ENCODE results near the gene STX7. TPM values are rescaled to one million over a fixed set of nuclear protein-coding genes. Genes with fewer than 3 reads are reported as not detected.
A peak's percentile ranks its signal among the peaks of the same experiment; 100 is the strongest.

STX7 gene
- total and polyA plus RNA-seq, 10 donors, result 14.4 to 114 (median 80.7) TPM

DNA sequence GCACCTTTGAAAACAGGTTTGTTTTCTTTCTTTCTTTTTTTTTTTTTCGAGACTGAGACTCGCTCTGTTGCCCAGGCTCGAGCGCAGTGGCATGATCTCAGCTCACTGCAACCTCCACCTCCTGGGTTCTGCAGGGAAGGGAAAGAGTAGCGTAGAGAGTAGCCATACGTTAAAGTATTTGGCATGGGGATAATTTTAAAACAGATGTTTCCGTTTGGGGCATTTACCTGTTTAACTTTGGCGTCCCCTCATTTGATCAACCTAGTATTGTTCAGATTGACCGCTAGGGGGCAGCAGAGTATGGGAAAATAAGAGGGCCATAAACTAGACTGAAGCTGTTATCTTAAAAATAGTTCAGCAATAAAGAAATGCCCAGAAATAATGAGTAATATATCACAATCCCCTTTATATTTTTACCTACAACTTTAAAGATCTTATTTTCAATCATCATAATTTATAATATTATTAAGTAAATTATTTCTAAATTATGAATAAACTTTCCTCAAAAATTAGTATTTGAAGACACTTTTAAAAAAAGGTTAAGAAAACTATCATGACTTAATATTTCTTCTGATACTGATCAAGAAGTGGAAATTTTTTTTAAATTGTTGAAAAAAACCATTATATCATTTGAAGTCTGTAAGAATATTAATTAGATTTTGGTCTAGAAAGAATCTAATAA, 17.5 kb upstream of the STX7 start:
- TF ChIP-seq POLR2A (IDR thresholded peaks at IDR 0.05), result no peak
- peak; percentile 49 to 84 (median 77) for TF ChIP-seq CTCF (IDR thresholded peaks at IDR 0.05 in 8 of 11, conservative IDR thresholded peaks at IDR 0.05 in 3 of 11)
- no peak for TF ChIP-seq POLR2AphosphoS5 (IDR thresholded peaks at IDR 0.05)
- Histone ChIP-seq H3K36me3 (no peaks in the 10 kb centered on the region), H3K4me3 (peak overlapping the region in 2 of 8 donors; percentile 8 to 48), H3K4me1 (peaks cover 0 to 10% (median 4%) of the 10 kb centered on the region in 6 donors), H3K27me3 (replicated peaks in 1 of 7) (peaks cover 0 to 7% (median 0%) of the 10 kb centered on the region in 7 donors), H3K27ac (no peak overlapping the region), H3K9me3 (peaks cover 0 to 9% (median 4%) of the 10 kb centered on the region in 8 donors)
- 18 to 30% (median 22%) methylated on average over 9 of the region's 9 CpGs for WGBS, 5 donors
- DNase-seq, result no peak
- intact Hi-C loops (cut with DNase I; ENCODE audit: low total_unique reads), result no loop called here

DNA sequence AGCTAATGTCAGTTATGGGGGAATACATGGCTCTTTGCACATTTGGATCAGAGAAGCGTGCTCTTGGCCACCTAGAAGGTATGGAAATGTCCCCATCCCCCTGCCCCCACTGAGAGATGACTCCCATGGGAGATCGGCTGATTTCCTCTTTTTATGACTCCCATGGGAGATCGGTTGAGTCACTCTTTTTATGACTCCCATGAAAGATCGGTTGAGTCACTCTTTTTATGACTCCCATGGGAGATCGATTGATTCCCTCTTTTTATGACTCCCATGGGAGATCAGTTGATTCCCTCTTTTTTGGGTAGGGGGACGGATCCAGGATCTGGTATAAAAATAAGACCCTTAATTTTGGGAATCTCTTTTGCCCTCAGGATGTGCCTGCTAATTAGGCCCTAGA, 14.9 kb upstream of the STX7 start:
- intact Hi-C loops (cut with DNase I; ENCODE audit: low total_unique reads), result no loop called here
- WGBS, 5 donors, result 71 to 87% (median 80%) methylated on average over 6 of the region's 6 CpGs
- DNase-seq, result no peak

GRCh38 chr6:132526461-132526860, 13.5 kb upstream of the STX7 start:
- H3K27ac ChIP-seq, result no peak overlapping the region
- no peaks in the 10 kb centered on the region for H3K9me3 ChIP-seq
- no peak for DNase-seq
- peaks cover 0 to 7% (median 0%) of the 10 kb centered on the region in 7 donors for H3K27me3 ChIP-seq (replicated peaks in 1 of 7)
- intact Hi-C loops (cut with DNase I; ENCODE audit: low total_unique reads), result no loop called here
- WGBS, 5 donors, result 52 to 73% (median 65%) methylated on average over 2 of the region's 2 CpGs
- no peak overlapping the region for H3K4me3 ChIP-seq
- no peaks in the 10 kb centered on the region for H3K36me3 ChIP-seq
- TF ChIP-seq POLR2A (IDR thresholded peaks at IDR 0.05) (no peak), CTCF (IDR thresholded peaks at IDR 0.05 in 8 of 11, conservative IDR thresholded peaks at IDR 0.05 in 3 of 11) (no peak), POLR2AphosphoS5 (IDR thresholded peaks at IDR 0.05) (no peak)
- peaks cover 0 to 10% (median 4%) of the 10 kb centered on the region in 6 donors for H3K4me1 ChIP-seq

More for the DNA sequence above, 14.9 kb upstream of the STX7 start:
- peaks cover 0 to 7% (median 0%) of the 10 kb centered on the region in 7 donors for H3K27me3 ChIP-seq (replicated peaks in 1 of 7)
- no peaks in the 10 kb centered on the region for H3K9me3 ChIP-seq
- peaks cover 0 to 10% (median 4%) of the 10 kb centered on the region in 6 donors for H3K4me1 ChIP-seq
- H3K27ac ChIP-seq, result no peak overlapping the region
- TF ChIP-seq POLR2AphosphoS5 (IDR thresholded peaks at IDR 0.05) (no peak), POLR2A (IDR thresholded peaks at IDR 0.05) (no peak), CTCF (IDR thresholded peaks at IDR 0.05 in 8 of 11, conservative IDR thresholded peaks at IDR 0.05 in 3 of 11) (no peak)
- H3K4me3 ChIP-seq, result no peak overlapping the region
- no peaks in the 10 kb centered on the region for H3K36me3 ChIP-seq

DNA sequence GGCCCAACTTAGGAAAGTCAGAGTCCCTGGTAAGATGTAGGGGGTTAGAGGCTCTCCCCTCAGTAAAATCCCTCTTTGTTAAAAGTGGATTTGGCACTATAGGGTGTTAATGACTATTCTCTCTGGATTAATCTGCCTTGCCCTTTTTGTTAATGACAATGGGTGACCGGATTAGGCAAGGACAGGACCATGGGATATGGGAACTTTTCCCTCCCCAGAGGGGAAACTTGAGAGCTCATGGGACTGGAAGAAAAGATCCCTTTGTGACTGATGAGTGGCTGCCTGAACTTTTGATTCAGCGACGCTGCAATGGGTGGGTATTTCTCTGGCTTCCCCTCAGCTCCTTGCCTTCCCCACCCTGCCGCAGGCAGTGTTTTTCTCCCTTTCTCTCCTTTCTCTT, 12.9 kb upstream of the STX7 start:
- intact Hi-C loops (cut with DNase I; ENCODE audit: low total_unique reads), result no loop called here
- Histone ChIP-seq H3K9me3 (no peaks in the 10 kb centered on the region), H3K36me3 (no peaks in the 10 kb centered on the region), H3K27ac (no peak overlapping the region), H3K27me3 (replicated peaks in 1 of 7) (peaks cover 0 to 7% (median 0%) of the 10 kb centered on the region in 7 donors), H3K4me1 (peaks cover 0 to 10% (median 4%) of the 10 kb centered on the region in 6 donors), H3K4me3 (no peak overlapping the region)
- DNase-seq, result no peak
- 73 to 93% (median 78%) methylated on average over 4 of the region's 4 CpGs for WGBS, 5 donors
- TF ChIP-seq POLR2A (IDR thresholded peaks at IDR 0.05), result no peak
- TF ChIP-seq POLR2AphosphoS5 (IDR thresholded peaks at IDR 0.05), result no peak
- TF ChIP-seq CTCF (IDR thresholded peaks at IDR 0.05 in 8 of 11, conservative IDR thresholded peaks at IDR 0.05 in 3 of 11), result no peak
